Uterus (tissue), 2 donors: ENCODE measurements around the gene MT1A.

Source experiments
- POLR2A ChIP-seq, 2 donors: fragments of 450-650 bp; IDR thresholded peaks; one replicate each; pipeline ENCODE4 v1.6.1; 2016; ENCODE audit warnings: antibody characterized with exemption in 2 of 2, mild to moderate bottlenecking in 1 of 2, moderate library complexity in 1 of 2
- TF ChIP-seq, protein P1 (sequence below), 4 experiments: fragments of 200-600 bp in 2 of 4; fragments of 450-650 bp in 2 of 4; sonication (generic) in 2 of 4; IDR thresholded peaks; one replicate each; pipeline ENCODE4 v1.5.1; 2016 to 2019; ENCODE audit warnings: antibody characterized with exemption in 4 of 4, mild to moderate bottlenecking in 2 of 4, moderate library complexity in 1 of 4

DNA sequence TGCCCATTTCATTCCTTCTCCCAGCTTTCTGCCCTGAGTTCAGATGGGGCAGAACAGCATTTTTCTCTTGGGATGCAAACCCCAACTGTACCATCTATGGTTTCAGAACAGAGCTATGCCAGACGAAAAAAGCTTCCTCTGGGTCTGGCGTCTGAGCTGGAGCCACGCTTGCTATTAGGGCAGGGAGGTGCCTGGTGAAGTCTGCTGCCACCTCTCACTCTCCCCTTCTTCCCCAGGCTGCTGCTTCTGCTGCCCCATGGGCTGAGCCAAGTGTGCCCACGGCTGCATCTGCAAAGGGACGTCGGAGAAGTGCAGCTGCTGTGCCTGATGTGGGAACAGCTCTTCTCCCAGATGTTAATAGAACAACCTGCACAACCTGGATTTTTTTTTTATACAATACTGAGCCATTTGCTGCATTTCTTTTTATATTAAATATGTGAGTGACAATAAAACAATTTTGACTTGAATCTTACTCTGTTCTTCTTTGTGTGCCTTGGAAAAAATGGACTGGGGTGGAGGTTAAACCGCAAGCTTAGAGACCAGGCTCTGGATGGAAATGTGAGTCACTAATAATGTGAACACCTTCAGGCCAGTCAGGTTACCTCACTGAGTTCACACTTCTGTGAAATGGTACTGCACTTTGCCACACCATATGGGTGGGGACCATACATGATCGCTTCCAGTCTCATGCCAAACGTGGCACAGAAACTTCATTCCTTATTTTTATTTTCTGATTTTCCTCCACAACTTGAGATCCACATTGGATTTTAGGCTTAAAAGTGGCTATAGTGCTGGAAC is 1.7 kb upstream of the MT1A start:
- TF ChIP-seq, protein P1, sequence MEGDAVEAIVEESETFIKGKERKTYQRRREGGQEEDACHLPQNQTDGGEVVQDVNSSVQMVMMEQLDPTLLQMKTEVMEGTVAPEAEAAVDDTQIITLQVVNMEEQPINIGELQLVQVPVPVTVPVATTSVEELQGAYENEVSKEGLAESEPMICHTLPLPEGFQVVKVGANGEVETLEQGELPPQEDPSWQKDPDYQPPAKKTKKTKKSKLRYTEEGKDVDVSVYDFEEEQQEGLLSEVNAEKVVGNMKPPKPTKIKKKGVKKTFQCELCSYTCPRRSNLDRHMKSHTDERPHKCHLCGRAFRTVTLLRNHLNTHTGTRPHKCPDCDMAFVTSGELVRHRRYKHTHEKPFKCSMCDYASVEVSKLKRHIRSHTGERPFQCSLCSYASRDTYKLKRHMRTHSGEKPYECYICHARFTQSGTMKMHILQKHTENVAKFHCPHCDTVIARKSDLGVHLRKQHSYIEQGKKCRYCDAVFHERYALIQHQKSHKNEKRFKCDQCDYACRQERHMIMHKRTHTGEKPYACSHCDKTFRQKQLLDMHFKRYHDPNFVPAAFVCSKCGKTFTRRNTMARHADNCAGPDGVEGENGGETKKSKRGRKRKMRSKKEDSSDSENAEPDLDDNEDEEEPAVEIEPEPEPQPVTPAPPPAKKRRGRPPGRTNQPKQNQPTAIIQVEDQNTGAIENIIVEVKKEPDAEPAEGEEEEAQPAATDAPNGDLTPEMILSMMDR (IDR thresholded peaks at IDR 0.05): no peak
- no peak for TF ChIP-seq POLR2A (IDR thresholded peaks at IDR 0.05)
